NCI-H128 (cell line): ENCODE measurements around the gene ARRB1.

Source experiments
- DNase-seq: peaks from one replicate; lab custom pipeline; 2025; ENCODE audit not compliant: unreplicated experiment; lab: John Stamatoyannopoulos, UW

ARRB1 gene

DNA sequence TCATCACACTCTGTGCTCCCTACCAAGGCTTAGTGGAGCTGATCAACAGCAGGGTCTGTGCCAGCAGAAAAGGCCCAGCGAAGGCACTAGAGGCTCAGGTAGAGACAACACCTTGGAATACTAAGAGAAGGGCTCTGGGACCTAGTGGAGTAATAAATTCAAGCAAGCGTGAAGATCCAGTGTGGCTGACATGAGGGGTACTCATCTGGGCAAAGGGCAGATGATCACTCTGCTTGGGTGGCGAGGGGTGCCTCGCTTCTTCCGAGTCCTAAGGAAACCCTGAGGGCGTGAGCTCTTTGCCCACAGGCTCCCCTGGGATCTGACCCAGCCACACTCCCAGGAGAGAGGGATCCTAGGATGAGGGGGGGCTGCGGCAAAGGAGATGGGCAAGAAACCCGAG, 114.4 kb downstream of the ARRB1 start:
- DNase-seq, result no peak

DNA sequence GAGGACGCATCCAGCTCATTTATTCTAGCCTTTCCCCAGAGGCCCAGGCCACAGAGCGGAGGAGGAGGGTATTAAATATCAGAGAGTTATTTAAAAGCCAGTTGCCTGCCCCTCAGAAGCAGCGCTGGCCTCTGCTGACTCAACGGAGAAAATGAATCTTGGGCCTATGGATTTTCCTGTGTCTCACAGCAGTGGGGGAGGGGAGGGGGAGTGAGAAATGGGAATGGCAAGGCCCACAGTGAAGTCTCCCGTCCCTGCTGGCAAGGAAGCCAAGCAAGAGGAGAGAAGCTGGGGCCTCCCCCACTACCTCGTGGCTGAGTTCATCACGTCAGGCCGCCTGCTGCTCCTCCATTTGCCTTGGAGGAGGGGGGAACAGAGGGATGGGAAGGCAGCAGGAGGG, 115.4 kb downstream of the ARRB1 start:
- no peak for DNase-seq

DNA sequence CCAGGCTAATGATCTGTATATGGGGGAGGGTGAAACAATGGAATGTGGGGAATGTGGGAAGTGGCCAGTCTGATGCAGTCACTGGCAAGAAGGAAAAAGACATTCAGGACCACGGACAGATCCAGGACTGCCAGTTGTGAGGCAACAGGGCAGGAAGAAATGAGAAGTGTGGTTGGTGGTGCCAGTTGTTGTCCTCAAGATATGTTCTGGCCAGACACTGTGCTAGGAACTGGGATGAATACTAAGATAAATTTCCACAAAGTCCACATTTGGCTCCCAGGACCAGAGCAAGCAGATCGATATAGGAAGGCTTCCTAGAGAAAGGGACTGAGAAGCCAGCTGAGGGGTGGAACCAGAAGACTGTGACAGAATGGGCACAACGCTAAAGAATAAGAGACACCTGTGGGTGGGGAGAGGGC, 117.7 kb downstream of the ARRB1 start:
- DNase-seq, result no peak

DNA sequence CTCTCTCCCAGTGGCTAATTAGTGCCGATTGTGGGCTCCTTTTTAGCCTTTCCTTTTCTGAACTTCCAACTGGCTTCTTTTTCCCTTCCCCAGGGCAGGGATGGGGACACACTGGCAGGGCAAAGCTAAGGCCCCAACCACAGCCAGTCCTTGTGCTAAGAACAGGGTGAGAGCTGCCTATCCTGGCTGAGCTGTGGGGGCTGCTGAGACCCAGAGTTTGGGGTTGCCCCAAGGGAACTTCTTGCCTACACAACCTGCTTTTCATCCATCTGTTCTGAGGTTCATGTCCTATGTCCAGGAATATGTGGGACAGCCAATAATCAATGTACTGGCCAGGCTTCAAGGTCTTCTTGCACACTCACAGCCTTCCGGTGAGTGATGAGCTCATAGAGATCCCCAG, 120.8 kb downstream of the ARRB1 start:
- DNase-seq, result no peak

DNA sequence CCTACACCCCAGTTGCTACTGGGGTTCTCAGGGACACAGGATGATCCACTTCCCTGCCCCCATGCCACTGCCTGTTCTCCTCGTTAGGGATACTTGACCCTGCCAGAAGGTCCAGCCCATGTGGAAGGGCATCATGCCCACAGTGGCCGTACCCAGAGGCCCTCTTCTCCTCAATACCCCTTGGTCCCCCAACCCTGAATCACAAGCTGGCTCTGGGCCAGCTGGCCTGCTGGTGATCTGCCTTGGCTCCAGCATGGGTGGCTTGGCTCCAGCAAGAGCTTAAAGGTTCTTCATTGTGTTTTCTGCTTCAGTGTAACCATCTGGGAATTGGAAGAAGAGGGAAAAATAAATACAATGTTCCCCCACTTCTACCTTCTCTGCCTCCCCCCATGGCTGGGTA, 122.0 kb downstream of the ARRB1 start:
- no peak for DNase-seq

DNA sequence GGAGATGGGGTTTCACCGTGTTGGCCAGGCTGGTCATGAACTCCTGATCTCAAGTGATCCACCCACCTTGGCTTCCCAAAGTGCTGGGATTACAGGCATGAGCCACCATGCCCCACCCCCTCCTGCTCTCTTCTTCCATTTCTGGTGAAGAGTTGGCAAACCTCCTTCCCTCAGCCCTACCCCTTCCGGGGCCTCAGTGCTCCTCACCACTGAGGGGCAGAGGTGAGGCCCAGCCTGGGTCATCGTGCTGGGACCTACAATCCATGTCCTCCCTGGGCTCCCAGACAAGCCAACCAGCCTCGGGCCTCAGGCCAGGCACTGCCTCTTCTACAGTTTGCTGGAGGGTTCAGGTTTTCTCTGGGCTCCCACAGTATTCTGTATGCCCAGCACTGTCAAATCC, 125.7 kb downstream of the ARRB1 start:
- DNase-seq, result no peak

DNA sequence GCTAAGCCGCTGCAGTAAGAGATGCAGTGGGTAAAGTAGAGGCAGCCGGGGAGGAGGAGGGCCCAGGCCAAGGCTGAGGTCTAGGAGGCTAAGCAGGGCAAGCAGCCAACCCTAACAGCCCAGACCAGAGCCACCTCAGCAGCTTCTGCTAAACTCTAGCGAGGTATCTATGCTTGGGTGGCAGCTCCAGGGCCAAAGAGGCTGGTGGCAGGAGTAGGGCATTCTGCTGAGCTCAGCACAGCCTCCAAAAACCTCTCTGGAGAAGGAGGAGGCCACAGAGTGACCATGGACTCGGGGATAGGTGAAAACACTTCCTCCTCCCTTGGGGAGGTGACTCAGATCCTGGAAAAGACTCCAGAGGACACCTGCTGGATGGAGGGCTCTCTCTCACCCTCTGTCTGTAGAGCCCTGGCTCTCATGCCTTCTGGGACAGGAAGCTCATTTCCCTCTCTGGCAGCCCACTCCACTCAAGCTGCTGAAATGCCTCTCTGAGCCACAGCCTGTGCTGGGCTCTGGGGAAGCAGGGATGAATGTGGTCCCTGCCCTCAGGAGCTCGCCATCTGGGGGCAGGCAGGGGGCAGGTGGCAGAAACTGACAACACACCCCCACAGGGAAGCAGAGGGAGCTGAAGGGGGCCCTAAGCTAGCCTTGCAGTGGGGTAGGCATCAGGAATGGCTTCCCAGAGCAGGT, 127.4 kb downstream of the ARRB1 start:
- no peak for DNase-seq

DNA sequence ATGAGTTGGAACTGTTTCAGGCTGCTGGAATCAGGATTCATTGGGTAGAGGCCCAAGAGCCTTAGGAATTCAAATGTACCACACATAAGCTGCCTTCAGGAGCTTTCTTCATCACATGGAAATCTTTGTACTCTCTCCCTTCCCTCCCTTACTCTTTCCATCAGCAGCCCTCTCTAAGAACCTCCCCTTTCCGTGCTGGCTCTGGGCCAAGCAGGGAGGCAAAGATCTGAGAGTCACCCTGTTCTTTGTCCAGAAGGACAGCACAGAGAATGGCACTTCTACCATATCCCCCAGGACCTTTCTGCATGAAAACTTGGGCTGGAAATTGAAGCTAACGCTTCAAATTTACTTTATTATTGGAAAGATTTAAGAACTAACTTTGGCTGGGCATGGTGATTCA, 131.6 kb downstream of the ARRB1 start:
- no peak for DNase-seq

DNA sequence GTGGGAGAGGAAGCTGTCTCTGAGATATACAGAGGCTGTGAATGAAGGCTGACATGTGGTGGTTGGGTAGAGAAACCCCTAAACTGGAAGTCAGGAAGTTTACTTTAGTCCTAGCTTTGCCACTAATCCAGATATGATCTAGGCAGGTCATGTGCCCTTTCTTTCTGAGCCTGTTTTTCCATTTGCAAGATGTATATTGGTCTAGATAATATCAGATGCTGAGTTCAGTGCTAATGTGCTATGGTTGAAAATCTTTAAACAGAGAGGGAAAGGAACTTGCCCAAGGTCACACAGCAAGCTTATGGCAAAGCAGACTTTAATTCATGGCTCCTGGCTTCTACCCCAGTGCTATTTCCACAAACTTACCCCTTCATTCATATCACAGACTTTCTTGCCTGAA, 136.6 kb downstream of the ARRB1 start:
- no peak for DNase-seq

DNA sequence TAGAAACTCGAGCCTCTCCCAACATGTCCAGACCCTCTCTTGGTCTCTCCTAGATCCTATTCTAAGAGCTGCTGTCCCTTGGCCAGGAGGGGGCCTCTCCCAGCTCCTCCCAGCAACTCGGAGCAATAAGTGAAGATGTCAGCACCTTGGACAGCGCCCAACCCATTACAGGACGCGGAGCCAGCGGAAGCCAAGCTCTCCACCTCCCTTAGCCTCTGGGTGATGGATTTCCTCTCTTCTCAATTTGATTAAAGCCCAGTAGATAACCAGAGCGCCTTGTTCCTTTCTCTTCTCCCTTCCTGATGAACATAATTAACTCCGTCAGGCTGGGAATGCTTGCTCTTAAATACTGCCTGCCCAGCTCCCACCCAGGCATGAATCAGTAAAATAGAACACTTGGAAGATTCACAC, 137.0 kb downstream of the ARRB1 start:
- no peak for DNase-seq
